OCI-LY7 (cell line): Measurements from ENCODE around the gene CHST8. TPM values are rescaled to one million over a fixed set of nuclear protein-coding genes. Genes with fewer than 3 reads are reported as not detected.

ENCODE experiments used
- BruUV-seq: library from RNA; stranded (reverse); fragments of 400-500 nt; replicated peaks from 2 replicates; lab custom pipeline; 2021; lab: Mats Ljungman, UMichigan
- CTCF ChIA-PET: fragments of 300-600 bp; sonication (Branson Sonifier 250); formaldehyde crosslinking; loops from one replicate; lab custom pipeline; 2022; ENCODE audit warnings: antibody characterized with exemption; ENCODE audit not compliant: unreplicated experiment; lab: Charles Lee
- POLR2A ChIA-PET: fragments of 300-600 bp; sonication (Branson Sonifier 250); formaldehyde crosslinking; loops from one replicate; lab custom pipeline; 2022; ENCODE audit warnings: antibody characterized with exemption; lab: Charles Lee
- DNase-seq: peaks from one replicate; pipeline ENCODE4 v3.0.0-alpha.2; 2015; ENCODE audit warnings: low spot score
- H2AFZ ChIP-seq: fragments of 200-600 bp; sonication (generic), shearing (Covaris generic); 2 replicates; pipeline ENCODE4 v1.6.1; 2014; ENCODE audit warnings: mild to moderate bottlenecking, antibody characterized with exemption, low read length, moderate library complexity
- H3K27ac ChIP-seq: fragments of 200-600 bp; sonication (generic); 2 replicates; pipeline ENCODE4 v1.5.1; 2014; ENCODE audit warnings: mixed run types, low read depth, mild to moderate bottlenecking, moderate library complexity, low read length, inconsistent platforms; ENCODE audit not compliant: poor library complexity, severe bottlenecking
- H3K36me3 ChIP-seq: fragments of 200-600 bp; sonication (generic); 2 replicates; pipeline ENCODE4 v1.6.1; 2014; ENCODE audit warnings: mild to moderate bottlenecking, antibody characterized with exemption, low read length, moderate library complexity, mixed read lengths; ENCODE audit not compliant: insufficient read depth
- H3K4me1 ChIP-seq: fragments of 200-600 bp; sonication (generic); 2 replicates; pipeline ENCODE4 v1.5.1; 2014; ENCODE audit warnings: mild to moderate bottlenecking, low read length; ENCODE audit not compliant: insufficient read depth, poor library complexity, severe bottlenecking
- H3K4me2 ChIP-seq: fragments of 200-600 bp; sonication (generic); 2 replicates; pipeline ENCODE4 v1.6.1; 2014; ENCODE audit warnings: mild to moderate bottlenecking, low read length
- H3K4me3 ChIP-seq: fragments of 200-600 bp; sonication (generic); 2 replicates; pipeline ENCODE4 v1.5.1; 2014; ENCODE audit warnings: mild to moderate bottlenecking, low read depth, low read length; ENCODE audit not compliant: poor library complexity, severe bottlenecking
- H3K79me2 ChIP-seq: fragments of 200-600 bp; sonication (generic); 2 replicates; pipeline ENCODE4 v1.6.1; 2016; ENCODE audit warnings: low read depth, mild to moderate bottlenecking, low read length, moderate library complexity, mixed read lengths; ENCODE audit not compliant: insufficient read depth
- H3K9me2 ChIP-seq: fragments of 200-600 bp; sonication (generic); 2 replicates; pipeline ENCODE4 v1.6.1; 2016; ENCODE audit warnings: mild to moderate bottlenecking, low read length, mixed read lengths; ENCODE audit not compliant: insufficient read depth
- H3K9me3 ChIP-seq: fragments of 200-600 bp; sonication (generic); 2 replicates; pipeline ENCODE4 v1.6.1; 2014; ENCODE audit warnings: mild to moderate bottlenecking, mixed run types, low read length, mixed read lengths
- H4K20me1 ChIP-seq: fragments of 200-600 bp; sonication (generic); 2 replicates; pipeline ENCODE4 v1.6.1; 2014; ENCODE audit warnings: mild to moderate bottlenecking, antibody characterized with exemption, low read length, moderate library complexity, mixed read lengths; ENCODE audit not compliant: insufficient read depth
- CTCF ChIP-seq: fragments of 200-600 bp; sonication (generic); conservative IDR thresholded peaks from 2 replicates; pipeline ENCODE4 v1.5.1; 2014; ENCODE audit warnings: mild to moderate bottlenecking, antibody characterized with exemption, low read length, moderate library complexity, mixed read lengths
- EZH2phosphoT487 ChIP-seq: fragments of 200-600 bp; sonication (generic); IDR thresholded peaks from 2 replicates; pipeline ENCODE4 v1.6.1; 2018; ENCODE audit warnings: low read depth, borderline replicate concordance, mild to moderate bottlenecking, mixed run types, antibody characterized with exemption, low read length, moderate library complexity, mixed read lengths
- intact Hi-C: fragments of 100-400 bp; cut with micrococcal nuclease; formaldehyde crosslinking; loops from one replicate; pipeline ENCODE4 v1.10.0; 2022; ENCODE audit not compliant: unreplicated experiment
- total RNA-seq, 2 experiments: library from RNA; depleted of rRNA in 1 of 2; stranded (reverse); fragments of >200 nt in 1 of 2; shearing (Covaris generic) in 1 of 2; gene quantifications; 2 replicates each; pipeline ENCODE4 v1.2.3, GENCODE V29; 2014 to 2022

CHST8 gene
- total RNA-seq, 2 experiments from 2014 or later: not detected

- TF ChIP-seq CTCF (no peak), EZH2phosphoT487 (no peak)
- Histone ChIP-seq H3K27ac (no peak overlapping the region), H3K9me3 (no peaks in the 10 kb centered on the region), H2AFZ (no peak overlapping the region), H4K20me1 (no peaks in the 10 kb centered on the region), H3K36me3 (no peaks in the 10 kb centered on the region), H3K4me2 (no peak overlapping the region), H3K79me2 (no peaks in the 10 kb centered on the region), H3K4me3 (no peak overlapping the region), H3K9me2 (no peaks in the 10 kb centered on the region), H3K4me1 (no peaks in the 10 kb centered on the region)
- intact Hi-C loops: no loop called here
- CTCF ChIA-PET: no interaction called here
- DNase-seq: no peak
- no TSS peak for BruUV-seq
- POLR2A ChIA-PET: no interaction called here
Observed at GRCh38 chr19:33675501-33676124, 53.9 kb downstream of the CHST8 start.

GRCh38 chr19:33676999-33677665 lies 55.4 kb downstream of the CHST8 start:
- no peaks in the 10 kb centered on the region for H3K9me3 ChIP-seq
- no peak overlapping the region for H3K4me3 ChIP-seq
- DNase-seq: no peak
- no peaks in the 10 kb centered on the region for H3K4me1 ChIP-seq
- H4K20me1 ChIP-seq: no peaks in the 10 kb centered on the region
- H3K36me3 ChIP-seq: no peaks in the 10 kb centered on the region
- CTCF ChIA-PET: no interaction called here
- H3K9me2 ChIP-seq: no peaks in the 10 kb centered on the region
- TF ChIP-seq EZH2phosphoT487 (no peak), CTCF (0 out of 2 replicates have a peak, but pooled peaks have one; percentile 29)
- no peak overlapping the region for H3K4me2 ChIP-seq
- no peak overlapping the region for H3K27ac ChIP-seq
- no peak overlapping the region for H2AFZ ChIP-seq
- intact Hi-C loops: no loop called here
- no peaks in the 10 kb centered on the region for H3K79me2 ChIP-seq
- no TSS peak for BruUV-seq
- POLR2A ChIA-PET: no interaction called here
